NOMO-1 (cell line): Measurements from ENCODE around the gene MRTFA.
"Not testable (repeated sequence)": the region's sequence is repeated elsewhere in the genome, so short reads cannot be mapped to it uniquely, and the experiment has no call there.

Experiments
- DNase-seq, 2 experiments: peaks; one replicate each; lab custom pipeline; 2025; ENCODE audit not compliant: unreplicated experiment in 2 of 2; lab: John Stamatoyannopoulos, UW

Gene MRTFA

DNA sequence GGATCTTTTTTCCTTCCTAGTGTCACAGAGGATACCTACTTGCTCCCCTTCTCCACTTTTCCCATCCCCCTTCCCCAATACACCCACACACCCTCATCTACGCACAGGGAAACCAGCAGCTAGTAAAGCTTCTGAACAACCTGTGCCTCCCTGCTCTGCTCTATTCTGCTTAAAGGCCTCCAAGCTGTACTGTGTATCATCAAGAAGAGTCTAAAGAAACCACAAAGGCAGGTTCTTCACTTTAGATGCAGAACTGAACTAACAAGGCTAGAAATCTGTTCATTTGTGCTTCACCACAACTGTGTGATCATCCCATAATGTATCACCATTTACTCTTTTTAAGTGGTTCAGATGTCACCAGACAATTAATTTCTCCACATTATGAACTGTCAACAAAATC lies 133.6 kb downstream of the MRTFA start:
- no peak for DNase-seq

DNA sequence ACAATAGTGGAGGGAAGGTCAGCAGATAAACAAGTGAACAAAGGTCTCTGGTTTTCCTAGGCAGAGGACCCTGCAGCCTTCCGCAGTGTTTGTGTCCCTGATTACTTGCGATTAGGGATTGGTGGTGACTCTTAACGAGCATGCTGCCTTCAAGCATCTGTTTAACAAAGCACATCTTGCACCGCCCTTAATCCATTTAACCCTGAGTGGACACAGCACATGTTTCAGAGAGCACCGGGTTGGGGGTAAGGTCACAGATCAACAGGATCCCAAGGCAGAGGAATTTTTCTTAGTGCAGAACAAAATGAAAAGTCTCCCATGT lies 136.1 kb downstream of the MRTFA start:
- DNase-seq: not testable (repeated sequence)

DNA sequence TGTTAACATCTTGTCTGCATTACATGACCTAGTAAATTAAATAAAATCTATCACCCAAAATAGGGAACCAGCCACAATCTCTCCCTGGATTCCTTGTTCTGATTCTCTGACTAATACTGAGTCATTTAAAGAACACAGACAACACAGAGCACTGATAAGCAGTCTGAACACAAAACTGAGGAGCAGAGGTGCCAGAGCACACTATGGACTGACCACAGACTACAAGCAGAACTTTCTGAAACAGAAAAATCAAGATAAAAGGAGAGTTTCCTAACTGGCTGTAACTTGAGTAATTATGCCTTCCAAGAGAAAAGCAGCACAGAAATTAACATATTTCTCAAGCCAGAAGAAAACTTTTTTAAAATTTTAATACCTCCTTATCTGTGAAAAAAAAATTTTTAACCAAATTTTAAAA lies 137.3 kb downstream of the MRTFA start:
- DNase-seq: peak; percentile 17 to 56

DNA sequence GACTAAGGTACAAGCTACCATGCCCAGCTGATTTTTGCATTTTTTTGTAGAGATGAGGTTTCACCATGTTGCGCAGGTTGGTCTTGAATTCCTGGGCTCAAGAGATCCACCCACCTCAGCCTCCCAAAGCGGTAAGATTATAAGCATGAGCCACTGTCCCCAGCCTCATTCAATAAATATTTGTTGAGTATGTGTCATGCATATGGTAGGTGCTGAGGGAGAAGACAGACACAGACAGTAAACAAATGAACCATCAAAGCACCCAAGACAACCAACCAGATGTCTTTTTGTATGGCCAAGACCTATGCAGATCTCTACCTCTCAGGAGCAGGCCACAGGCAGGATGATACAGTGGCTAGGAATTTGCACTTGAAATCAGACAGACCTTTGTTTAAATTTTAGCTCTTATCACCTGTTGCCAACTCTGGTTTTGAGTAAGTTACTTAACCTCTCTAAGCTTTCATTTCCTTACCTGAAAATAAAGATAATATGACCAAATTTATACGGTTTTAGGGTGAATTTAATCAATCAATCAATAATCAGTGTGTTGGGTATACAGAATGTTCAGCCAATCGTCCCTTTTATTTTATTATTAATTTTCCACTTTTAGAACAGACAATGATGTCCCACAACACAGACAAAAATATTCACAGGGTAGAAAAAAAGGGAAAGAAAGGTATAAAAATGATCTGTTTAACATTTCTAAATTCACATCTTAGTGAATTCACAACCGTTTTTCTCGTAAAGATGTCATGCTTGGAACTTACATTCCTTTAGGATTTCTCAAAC lies 137.9 kb downstream of the MRTFA start:
- DNase-seq: no peak

DNA sequence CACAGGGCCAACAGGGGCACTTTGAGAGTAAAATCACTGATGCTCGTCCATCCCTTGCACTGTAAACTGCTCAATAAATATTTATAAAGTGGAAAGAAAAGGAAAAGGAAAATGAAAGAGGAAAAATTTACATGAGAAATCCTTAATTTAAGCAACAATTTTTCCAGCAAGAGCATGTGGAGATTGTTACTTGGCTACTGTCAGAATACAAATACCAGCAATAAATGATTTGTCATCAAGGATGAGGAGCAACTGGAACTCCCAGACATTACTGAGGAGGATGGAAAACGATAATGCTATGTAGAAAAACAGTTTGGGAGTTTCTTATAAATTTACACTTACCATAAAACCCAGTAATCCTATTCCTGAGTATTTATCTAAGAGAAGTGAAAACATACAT lies 143.1 kb downstream of the MRTFA start:
- no peak for DNase-seq

DNA sequence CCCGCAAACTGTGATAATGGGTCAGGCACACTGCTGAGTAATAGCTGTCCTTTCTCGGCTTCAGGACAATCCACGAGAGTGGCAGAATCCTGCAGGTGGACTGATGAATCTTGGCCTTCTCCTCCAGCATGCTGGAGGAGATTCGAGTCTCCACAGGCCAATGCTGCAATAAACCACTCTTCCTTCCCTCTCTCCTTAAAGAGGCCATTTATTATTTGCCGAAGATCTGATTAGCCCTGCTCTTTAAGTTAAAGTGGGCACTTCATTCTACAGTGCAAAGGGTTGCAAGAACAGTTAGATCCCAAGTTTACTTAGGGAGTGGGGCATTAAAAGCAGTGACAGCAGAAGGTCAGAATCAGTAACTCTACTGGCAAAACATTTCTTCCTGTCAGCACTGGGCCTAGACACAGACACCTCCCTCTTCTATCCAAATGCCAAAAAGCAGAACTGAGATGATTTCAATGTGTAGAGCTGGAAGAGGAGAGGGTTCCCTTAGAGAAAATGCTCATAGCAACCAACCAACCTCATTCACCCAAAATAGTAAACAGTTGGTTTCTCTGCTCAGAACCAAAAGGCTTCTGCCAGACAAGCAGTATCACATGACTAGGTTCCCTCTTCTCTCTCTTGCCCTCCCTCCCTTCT lies 144.4 kb downstream of the MRTFA start:
- peak; percentile 90 to 98 for DNase-seq

DNA sequence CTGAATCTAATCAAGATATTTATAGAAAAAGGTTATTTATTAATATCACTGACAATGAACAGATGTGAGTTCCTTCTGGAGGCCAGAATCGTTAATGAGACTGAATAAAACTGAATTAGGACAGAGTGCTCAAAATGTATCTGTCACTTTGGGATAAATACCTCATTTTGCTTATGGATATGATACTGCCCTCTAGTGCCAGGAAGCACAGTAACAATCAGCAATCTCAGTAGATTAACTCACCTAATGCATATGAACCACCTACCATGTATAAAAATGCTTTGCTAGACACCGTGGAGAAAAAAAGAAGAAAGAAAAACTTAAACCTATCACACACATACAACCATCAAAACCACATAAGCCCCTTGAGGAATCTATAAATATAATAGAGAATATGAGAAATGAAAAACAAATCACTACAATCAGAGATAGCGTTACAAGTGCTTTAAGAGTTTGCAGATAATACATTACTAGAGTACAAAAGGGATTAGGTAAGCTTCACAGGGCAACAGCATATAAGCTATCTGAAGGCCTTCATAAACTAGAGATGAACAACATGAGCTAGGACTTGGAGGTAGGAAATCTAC lies 148.8 kb downstream of the MRTFA start:
- DNase-seq: peak in 1 of 2 experiments; percentile 54

DNA sequence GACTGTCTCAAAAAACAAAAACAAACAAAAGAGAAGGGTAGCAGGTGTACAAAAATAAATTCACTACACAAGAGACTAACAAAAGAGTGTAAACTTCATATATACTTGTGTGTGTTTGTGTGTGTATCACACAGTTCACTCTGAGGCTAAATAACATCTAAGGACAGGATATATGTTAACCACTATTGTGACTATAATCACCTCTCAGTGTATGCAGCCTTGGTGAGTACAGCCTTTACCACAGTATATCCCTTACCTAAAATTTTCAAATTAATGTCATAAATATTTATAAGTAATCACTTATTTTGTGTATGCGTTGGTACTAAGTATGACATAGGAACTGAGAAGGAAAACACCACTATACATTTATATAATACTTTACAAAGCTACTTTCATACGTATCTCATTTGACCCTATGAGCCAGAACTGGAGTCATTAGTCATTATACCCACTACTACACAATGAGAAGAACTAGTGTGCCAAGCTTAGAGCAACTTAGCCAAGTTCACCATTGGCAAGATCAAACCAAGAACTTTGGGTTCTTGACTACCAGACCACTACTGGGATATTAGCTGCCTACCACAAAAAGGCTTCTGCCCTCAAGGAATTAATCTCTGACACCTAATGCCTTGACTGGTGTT lies 149.4 kb downstream of the MRTFA start:
- DNase-seq: no peak

DNA sequence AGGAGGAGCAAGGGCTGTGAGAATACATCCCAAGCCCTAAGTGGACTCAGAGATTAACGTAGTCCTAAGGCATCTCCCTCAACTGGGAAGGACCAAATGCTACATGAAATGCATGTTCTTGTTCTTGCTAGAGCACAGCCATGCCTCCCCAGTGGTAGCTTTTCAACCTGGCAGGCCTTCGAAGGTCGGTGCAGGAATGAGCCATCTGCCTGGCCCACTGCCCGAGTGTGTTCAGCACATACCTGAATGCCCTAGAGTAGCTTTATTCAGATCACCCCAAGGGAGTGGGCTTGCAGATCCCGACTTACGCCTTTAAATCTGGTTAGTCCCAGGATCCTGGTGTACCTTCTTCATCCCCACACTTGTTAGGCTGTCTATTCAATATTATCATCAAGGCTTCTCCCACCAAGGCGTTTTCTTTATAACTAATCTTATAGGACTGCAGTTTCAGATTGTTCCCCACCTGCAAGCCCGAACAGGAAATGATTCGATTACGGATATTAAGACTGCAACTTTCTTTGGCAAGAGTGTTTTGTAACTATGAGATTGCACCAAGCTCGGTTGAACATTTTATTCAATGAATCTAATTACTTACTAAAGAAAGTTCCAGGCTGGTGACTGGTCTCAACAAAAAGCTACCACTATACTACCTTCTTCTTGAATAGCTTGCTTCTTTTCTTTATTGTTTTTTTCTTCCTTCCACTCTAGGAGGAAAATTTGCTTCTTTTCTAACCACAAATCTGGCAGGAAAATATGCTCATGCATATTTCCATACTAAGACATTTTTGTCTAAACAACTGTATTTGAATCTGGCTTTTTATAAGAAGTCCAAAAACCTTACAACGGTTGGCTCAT lies 150.5 kb downstream of the MRTFA start:
- peak; percentile 57 to 59 for DNase-seq

DNA sequence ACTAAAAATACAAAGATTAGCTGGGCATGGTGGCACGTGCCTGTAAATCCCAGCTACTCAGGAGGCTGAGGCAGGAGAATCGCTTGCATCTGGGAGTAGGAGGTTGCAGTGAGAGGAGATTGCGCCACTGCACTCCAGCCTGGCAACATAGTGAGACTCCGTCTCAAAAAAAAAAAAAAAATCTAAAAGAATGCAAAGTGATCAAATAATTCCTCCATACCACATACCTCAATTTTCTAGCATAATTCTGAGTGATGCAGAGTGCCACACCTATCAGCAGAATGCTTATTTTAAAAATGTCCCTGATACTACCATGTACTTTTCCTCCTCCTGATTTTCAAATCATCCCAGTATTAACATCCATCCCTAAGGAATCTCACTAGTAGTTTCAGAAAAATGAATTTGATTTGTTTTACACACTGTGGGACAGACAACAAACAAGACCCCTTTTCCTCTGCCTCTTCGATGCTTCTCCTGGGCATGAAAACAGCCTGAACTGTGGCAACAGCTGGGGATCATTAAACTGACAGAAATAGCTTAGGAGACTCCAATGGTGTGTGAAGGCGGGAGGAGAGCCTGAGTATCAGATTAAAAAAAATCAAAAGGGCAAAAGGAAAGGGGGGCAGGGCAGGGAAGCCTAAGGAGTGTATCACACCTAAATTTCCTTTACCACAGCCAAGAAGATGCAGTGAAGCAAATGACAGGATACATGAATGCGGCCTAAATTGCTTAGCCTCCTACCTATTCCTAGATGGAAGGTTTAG lies 151.4 kb downstream of the MRTFA start:
- DNase-seq: no peak

DNA sequence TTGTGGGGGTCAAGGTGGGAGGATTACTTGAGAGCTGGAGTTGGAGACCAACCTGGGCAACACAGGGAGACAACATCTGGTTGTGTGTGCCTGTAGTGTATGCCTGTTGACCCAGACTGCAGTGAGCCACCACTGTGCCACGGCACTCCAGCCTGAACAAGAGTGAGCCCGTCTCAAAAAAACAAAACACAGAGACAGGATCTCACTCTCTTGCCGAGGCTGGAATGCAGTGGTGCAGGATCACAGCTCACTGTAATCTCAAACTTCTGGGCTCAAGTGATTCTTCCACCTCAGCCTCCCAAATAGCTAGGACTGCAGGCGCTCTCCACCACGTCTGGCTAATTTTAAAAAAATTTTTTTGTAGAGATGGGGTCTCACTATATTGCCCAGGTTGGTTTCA lies 153.6 kb downstream of the MRTFA start:
- DNase-seq: no peak

DNA sequence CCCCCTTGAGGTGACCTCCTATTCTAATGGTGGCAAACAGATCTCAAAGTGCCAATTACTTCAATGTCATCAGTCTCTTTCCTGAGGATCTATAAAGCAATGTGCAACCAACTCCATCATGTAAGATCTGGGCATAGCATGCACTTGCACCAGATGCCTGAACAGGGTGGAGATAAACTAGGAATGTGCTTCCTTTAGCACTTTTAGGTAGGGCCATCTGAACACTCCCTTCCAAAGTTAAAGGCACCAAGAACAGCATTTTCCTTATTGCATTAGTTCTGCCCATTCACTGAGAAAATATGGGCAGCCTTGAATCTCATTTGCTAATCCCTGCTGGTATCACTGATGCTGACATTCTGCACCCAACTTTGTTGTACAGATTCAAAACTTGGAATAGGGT lies 154.1 kb downstream of the MRTFA start:
- DNase-seq: no peak

DNA sequence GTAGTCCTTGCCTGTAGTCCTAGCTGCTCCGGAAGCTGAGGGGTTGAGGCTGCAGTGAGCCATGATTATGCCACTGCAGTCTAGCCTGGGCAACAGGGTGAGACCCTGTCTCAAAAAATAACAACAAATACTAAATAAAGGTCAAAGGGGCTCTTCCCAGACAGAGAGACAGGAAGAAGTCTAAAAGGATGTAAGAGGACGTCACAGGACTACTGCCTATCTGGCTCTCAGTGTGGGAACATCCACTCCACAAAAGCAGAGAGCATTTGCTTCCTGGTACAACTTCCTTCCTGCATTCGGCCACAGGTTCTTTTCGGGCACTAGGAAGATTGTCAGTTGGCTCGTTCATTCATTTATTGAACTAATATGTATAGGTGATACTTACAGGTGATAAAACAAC lies 155.5 kb downstream of the MRTFA start:
- DNase-seq: no peak

DNA sequence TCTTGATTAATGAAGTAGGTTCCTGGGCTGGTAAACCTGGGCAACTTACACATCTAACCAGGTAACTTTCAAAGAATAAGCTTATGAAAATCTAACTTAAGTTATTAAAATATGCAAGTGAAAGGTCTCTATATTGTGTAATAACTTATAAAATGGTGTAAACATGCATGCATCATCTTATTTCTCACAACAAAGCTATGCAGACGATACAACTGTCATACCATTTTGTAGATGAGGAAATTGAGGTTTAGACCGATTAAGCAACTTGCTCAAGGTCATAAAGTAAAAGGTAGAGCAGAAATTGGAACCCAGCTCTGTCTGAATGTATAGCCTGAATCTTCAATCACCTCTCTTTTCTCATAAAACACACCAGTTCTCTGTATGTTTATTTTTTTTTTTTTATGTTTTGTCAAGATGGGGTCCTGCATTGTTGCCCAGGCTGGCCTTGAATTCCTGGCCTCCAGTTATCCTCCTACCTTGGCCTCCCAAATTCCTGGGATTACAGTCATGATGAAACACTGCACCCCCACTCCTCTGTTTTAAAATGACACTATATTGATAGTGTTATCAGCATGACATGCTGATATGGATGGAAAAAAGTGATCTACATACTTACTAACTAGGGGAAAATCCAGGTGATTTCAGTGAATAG lies 156.5 kb downstream of the MRTFA start:
- peak in 1 of 2 experiments; percentile 51 for DNase-seq

DNA sequence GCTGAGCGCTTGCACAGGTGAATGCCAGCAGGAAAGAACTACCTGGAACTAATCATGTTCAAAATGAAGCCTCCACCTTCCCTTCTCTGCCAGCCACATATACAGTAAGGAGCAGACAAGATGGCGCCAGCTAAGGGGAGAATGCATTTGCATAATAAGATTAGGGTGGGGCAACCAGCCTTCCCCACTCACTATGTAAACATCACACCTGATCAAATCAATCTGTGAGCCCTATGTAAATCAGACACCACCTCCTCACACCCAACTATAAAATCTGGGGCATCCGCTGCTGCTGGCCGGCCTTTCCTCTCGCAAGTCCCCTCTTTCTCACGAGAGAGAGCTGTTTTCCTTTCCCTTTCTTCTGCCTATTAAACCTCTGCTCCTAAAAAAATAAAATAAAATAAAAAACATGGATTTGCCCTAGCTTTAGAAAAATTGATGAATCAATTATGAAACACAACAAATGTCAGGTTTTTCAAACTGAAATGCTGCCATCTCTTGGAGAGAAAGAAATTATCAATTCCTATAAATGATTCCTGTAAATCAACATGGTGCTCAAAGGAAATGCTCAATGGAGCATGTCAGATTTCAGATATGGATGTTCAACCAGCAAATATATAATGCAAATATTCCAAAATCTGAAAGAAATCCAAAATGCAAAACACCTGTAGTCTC lies 157.3 kb downstream of the MRTFA start:
- DNase-seq: no peak

DNA sequence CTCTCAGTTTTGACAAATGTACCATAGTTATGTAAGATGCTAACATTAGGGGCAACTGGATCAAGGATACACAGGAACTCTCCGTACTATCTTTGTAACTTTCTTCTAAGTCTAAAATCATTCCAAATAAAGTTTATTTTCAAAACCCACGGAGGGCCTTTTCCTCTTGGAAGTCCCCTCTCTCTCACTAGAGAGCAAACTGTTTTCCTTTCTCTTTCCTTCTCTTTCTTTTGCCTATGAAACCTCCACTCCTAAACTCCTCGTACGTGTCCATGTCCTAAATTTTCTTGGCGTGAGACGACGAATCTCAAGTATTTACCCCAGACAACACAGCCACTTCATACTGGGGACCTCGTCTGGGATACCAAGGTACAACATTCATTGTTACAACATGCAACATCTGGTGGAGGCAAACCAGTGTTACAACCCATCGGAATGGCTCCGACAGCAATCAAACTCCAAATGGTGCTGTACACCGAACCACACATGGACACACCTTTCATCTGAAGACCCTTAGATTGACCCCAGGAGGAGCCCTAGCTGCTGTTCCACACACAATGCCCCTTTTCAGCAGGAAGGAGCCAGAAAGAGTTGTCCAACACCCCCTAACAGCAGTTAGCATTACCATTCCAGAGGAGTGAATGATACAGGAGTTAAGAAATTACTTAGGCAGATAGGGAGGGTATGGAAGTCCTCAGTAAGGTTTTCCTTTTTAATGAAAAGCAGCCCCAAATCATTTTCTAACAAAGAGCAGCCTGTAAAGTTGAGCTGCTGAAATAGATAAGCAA lies 158.0 kb downstream of the MRTFA start:
- no peak for DNase-seq

DNA sequence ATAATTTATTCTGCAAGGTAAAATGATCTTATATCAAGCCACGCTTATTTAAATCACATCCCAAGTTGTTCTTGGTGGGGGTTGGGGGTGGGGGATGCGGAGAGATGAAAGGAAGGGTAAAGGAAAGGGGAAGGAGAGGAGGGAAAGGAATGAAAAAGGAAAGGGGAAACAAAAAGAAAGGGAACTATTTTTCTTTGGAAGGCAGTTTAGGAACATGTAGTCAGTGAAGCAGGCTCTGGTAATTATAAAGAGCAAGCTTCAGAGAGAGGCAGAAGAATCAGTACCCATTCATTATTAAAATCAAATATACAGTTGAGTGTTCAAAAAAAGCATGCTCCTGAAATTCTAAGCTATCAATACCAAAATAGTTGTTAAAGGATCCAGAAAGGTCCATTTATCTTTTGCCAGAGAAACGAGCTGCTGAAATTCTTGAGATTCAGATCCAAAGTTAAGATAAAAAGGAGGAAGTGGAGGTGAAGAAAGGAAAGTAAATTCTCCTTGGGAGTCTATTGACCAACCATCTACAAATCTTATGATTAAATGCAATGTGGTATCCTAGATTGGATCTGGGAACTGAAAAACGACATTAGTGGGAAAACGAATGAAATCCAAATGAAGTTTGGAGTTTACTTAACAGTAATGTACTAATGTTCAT lies 158.7 kb downstream of the MRTFA start:
- DNase-seq: peak in 1 of 2 experiments; percentile 15

DNA sequence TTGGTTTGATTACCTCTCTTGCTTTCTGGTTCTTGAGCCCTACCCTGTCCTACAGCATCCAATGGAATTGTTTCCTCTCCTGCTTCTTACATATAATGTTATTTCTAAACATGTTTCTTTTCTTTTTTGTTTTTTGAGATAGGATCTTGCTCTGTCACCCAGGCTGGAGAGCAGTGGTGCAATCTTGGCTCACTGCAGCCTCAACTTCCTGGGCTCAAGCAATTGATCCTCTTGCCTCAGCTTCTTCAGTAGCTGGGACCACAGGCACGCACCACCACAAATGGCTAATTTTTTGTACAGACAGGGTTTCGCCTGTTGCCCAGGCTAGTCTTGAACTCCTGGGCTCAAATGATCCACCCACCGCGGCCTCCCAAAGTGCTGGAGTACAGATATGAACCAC lies 160.2 kb downstream of the MRTFA start:
- no peak for DNase-seq
